ENCODE measurements around the gene CEP350. TPM values are rescaled to one million over a fixed set of nuclear protein-coding genes. Genes with fewer than 3 reads are reported as not detected.

The CEP350 gene
- total and polyA plus RNA-seq, 2 of the 4 experiments (the other 2 are of a cell fraction), result 5.0 to 36.4 TPM

DNA sequence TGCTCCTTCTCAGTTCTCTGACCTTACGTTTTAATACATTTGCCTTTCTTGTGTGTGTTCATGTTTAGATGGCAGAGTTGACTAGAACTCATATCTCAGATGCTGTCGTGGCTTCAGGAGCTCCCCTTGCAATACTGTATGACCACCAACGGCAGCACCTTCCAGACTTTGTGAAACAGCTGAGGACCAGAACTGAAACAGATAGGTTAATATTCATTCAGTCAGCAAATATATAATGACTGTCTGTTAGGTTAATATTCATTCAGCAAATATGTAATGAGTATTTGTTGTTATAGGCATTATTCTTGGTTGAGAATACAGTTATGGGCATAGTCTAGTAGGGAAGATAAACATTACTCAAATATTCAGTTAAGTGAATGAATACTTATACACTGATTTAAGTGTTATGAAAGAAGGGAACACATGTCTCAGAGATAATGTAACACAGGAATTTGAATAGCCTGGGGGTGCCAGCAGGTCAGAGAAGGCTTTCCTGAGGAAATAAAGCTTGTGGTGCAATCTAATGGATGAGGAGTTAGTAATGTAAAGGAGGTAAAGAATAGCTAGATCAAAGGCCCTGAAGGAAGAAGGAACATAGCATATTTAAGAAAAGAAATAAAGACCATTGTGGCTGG is 88.5 kb downstream of the CEP350 start:
- Histone ChIP-seq H3K56ac (ENCODE audit: extremely low read depth, insufficient read depth, low read length) (no peak overlapping the region), H3K9ac (ENCODE audit: low read depth, low read length) (no peak overlapping the region), H2BK120ac (ENCODE audit: low read depth, low read length) (peak overlapping the region; percentile 75), H4K8ac (ENCODE audit: low read depth in 2 of 2, low read length in 2 of 2) (peak overlapping the region in 1 of 2 experiments; percentile 17; a peak in 1 of 4 replicates), H3K4me2 (ENCODE audit: low read depth, low read length) (peak overlapping the region; percentile 77), H3K14ac (replicated peaks; ENCODE audit: low read depth, low read length) (peak overlapping the region; percentile 58; the same call in 1 of the 2 replicates), H3K27me3 (ENCODE audit: control insufficient read depth, insufficient read depth, low read length) (no peaks in the 10 kb centered on the region), H2AK9ac (replicated peaks; ENCODE audit: low read depth, low read length, poor library complexity) (no peak overlapping the region), H2BK20ac (ENCODE audit: low read depth, low read length) (peak overlapping the region; percentile 22; the same call in 1 of the 2 replicates), H3K4me3 (ENCODE audit: insufficient read depth, low read depth, low read length) (no peak overlapping the region), H3K36me3 (ENCODE audit: control insufficient read depth, insufficient read depth, low read length) (peaks cover 14% of the 10 kb centered on the region), H2AFZ (replicated peaks; ENCODE audit: low read length, poor library complexity) (no peak overlapping the region), H3K9me3 (ENCODE audit: control insufficient read depth, insufficient read depth, low read length) (no peaks in the 10 kb centered on the region), H3K9me1 (ENCODE audit: insufficient read depth, low read length) (peaks cover 3% of the 10 kb centered on the region), H3K4ac (ENCODE audit: low read depth, low read length) (peak overlapping the region; percentile 47), H3K4me1 (ENCODE audit: control insufficient read depth, insufficient read depth, low read length) (peaks cover 7% of the 10 kb centered on the region), H4K20me1 (ENCODE audit: insufficient read depth, low read length) (peaks cover 6% of the 10 kb centered on the region; the same call in 1 of the 2 replicates), H2BK15ac (ENCODE audit: low read depth, low read length) (peak overlapping the region; percentile 38; the same call in 2 of the 3 replicates), H4K5ac (ENCODE audit: low read depth, low read length) (peak overlapping the region; percentile 98), H2AK5ac (ENCODE audit: low read depth, low read length) (peak overlapping the region; percentile 30), H4K91ac (ENCODE audit: insufficient read depth, low read depth, low read length) (peak overlapping the region; percentile 53; the same call in 1 of the 2 replicates), H3K79me1 (ENCODE audit: low read depth in 1 of 2, low read length in 2 of 2) (peaks cover 6 to 9% of the 10 kb centered on the region in 2 experiments; a peak in 3 of 4 replicates), H3K27ac (ENCODE audit: insufficient read depth, low read length) (peak overlapping the region; percentile 98), H3K18ac (ENCODE audit: low read depth, low read length) (peak overlapping the region; percentile 95), H3K23ac (ENCODE audit: low read depth, low read length) (peak overlapping the region; percentile 14), H2BK5ac (ENCODE audit: low read depth, low read length, poor library complexity, severe bottlenecking) (peak overlapping the region; percentile 95)
- in situ Hi-C loops (cut with MboI; ENCODE audit: low sequenced_read_pairs) (no loop called here), dilution Hi-C loops (cut with HindIII; ENCODE audit: low sequenced_read_pairs, unreplicated experiment) (loop anchor here (25.0 kb wide), 1 partner anchor 119 kb away; the partner anchor contains the start of gene QSOX1), intact Hi-C loops (cut with micrococcal nuclease) (loop anchor here (2.0 kb wide), 2 partner anchors 14 to 114 kb away; no protein-coding TSS in a partner anchor)
- no peak for TF ChIP-seq RCOR1 (IDR thresholded peaks at IDR 0.05; ENCODE audit: insufficient replicate concordance, low read length)
- TF ChIP-seq MAZ (IDR thresholded peaks at IDR 0.05; ENCODE audit: borderline replicate concordance, low read depth, low read length), result no peak
- TF ChIP-seq BHLHE40 (IDR thresholded peaks at IDR 0.05; ENCODE audit: low read depth, low read length), result no peak
- TF ChIP-seq CEBPB (IDR thresholded peaks at IDR 0.05; ENCODE audit: low read depth, low read length), result peak; percentile 80
- TF ChIP-seq RAD21 (IDR thresholded peaks at IDR 0.05; ENCODE audit: low read length), result no peak
- TF ChIP-seq, protein P1, sequence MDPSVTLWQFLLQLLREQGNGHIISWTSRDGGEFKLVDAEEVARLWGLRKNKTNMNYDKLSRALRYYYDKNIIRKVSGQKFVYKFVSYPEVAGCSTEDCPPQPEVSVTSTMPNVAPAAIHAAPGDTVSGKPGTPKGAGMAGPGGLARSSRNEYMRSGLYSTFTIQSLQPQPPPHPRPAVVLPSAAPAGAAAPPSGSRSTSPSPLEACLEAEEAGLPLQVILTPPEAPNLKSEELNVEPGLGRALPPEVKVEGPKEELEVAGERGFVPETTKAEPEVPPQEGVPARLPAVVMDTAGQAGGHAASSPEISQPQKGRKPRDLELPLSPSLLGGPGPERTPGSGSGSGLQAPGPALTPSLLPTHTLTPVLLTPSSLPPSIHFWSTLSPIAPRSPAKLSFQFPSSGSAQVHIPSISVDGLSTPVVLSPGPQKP (IDR thresholded peaks at IDR 0.05; ENCODE audit: borderline replicate concordance, low read depth, low read length), result no peak
- no peak for TF ChIP-seq NFE2L2 (IDR thresholded peaks at IDR 0.05; ENCODE audit: low read depth, low read length)
- TF ChIP-seq CHD1 (IDR thresholded peaks at IDR 0.05; ENCODE audit: low read depth, low read length), result no peak
- peak; percentile 93 for TF ChIP-seq MAFK (IDR thresholded peaks at IDR 0.05; ENCODE audit: low read depth, low read length)
- TF ChIP-seq, protein P2, sequence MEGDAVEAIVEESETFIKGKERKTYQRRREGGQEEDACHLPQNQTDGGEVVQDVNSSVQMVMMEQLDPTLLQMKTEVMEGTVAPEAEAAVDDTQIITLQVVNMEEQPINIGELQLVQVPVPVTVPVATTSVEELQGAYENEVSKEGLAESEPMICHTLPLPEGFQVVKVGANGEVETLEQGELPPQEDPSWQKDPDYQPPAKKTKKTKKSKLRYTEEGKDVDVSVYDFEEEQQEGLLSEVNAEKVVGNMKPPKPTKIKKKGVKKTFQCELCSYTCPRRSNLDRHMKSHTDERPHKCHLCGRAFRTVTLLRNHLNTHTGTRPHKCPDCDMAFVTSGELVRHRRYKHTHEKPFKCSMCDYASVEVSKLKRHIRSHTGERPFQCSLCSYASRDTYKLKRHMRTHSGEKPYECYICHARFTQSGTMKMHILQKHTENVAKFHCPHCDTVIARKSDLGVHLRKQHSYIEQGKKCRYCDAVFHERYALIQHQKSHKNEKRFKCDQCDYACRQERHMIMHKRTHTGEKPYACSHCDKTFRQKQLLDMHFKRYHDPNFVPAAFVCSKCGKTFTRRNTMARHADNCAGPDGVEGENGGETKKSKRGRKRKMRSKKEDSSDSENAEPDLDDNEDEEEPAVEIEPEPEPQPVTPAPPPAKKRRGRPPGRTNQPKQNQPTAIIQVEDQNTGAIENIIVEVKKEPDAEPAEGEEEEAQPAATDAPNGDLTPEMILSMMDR (conservative IDR thresholded peaks at IDR 0.05; ENCODE audit: low read depth, low read length), result no peak
- DNase-seq (peak; percentile 88), ATAC-seq (ENCODE audit: low read depth) (peak; percentile 94)
- ChIA-PET POLR2A (ENCODE audit: unreplicated experiment) (interaction anchor here (0.6 kb wide), 1 partner anchor 113 kb away, joined by 3 read pairs; no protein-coding TSS in a partner anchor), CTCF (interaction anchor here (0.6 to 1.9 kb wide), 2 partner anchors 10 to 12 kb away, joined by 4 to 5 read pairs; no protein-coding TSS in a partner anchor)
- WGBS, 2 experiments (ENCODE audit: extremely low coverage in 2 of 2, insufficient read length in 1 of 2), result no CpG with 5 or more reads among the region's 3 CpGs
- no TSS peak for BruUV-seq (replicated peaks)
